Stomach (tissue), 4 donors: ENCODE results near the gene MYOM1.

Experiments used
- EP300 ChIP-seq: sonication (generic); formaldehyde crosslinking; IDR thresholded peaks from one replicate; pipeline ENCODE4 v1.6.1; 2017; ENCODE audit warnings: antibody characterized with exemption
- POLR2A ChIP-seq, 4 donors: fragments of 450-650 bp; IDR thresholded peaks; one replicate each; pipeline ENCODE4 v1.6.1; 2016; ENCODE audit warnings: antibody characterized with exemption in 4 of 4, control low read depth in 2 of 4, mild to moderate bottlenecking in 1 of 4, moderate library complexity in 1 of 4
- POLR2AphosphoS5 ChIP-seq, 3 donors: sonication (generic); formaldehyde crosslinking; IDR thresholded peaks; one replicate each; pipeline ENCODE4 v1.6.1; 2016; ENCODE audit warnings: antibody characterized with exemption in 3 of 3
- TF ChIP-seq, protein P1 (sequence below), 7 experiments: fragments of 450-650 bp in 4 of 7; fragments of 200-600 bp in 3 of 7; sonication (generic) in 3 of 7; IDR thresholded peaks; one replicate each; pipeline ENCODE4 v1.5.1; 2016 to 2019; ENCODE audit warnings: antibody characterized with exemption in 7 of 7, control low read depth in 2 of 7, mild to moderate bottlenecking in 1 of 7

- TF ChIP-seq, protein P1, sequence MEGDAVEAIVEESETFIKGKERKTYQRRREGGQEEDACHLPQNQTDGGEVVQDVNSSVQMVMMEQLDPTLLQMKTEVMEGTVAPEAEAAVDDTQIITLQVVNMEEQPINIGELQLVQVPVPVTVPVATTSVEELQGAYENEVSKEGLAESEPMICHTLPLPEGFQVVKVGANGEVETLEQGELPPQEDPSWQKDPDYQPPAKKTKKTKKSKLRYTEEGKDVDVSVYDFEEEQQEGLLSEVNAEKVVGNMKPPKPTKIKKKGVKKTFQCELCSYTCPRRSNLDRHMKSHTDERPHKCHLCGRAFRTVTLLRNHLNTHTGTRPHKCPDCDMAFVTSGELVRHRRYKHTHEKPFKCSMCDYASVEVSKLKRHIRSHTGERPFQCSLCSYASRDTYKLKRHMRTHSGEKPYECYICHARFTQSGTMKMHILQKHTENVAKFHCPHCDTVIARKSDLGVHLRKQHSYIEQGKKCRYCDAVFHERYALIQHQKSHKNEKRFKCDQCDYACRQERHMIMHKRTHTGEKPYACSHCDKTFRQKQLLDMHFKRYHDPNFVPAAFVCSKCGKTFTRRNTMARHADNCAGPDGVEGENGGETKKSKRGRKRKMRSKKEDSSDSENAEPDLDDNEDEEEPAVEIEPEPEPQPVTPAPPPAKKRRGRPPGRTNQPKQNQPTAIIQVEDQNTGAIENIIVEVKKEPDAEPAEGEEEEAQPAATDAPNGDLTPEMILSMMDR (IDR thresholded peaks at IDR 0.05), result no peak
- TF ChIP-seq POLR2A (IDR thresholded peaks at IDR 0.05) (no peak), POLR2AphosphoS5 (IDR thresholded peaks at IDR 0.05) (no peak), EP300 (no peak)
These were observed 162.2 kb downstream of the MYOM1 start for GRCh38 chr18:3057526-3057925.
